Endometrial microvascular endothelial cells (primary cell): ENCODE results near the gene CRHBP. TPM values are rescaled to one million over a fixed set of nuclear protein-coding genes. Genes with fewer than 3 reads are reported as not detected.
"Not testable (repeated sequence)": the region's sequence is repeated elsewhere in the genome, so short reads cannot be mapped to it uniquely, and the experiment has no call there.

ENCODE experiments used
- in situ Hi-C: cut with HindIII; loops from 2 replicates; pipeline ENCODE4 v1.10.0; 2017; ENCODE audit warnings: low sequenced_read_pairs, low pct_unique_long_range_greater_than_20kb; ENCODE audit errors: inconsistent ontology term
- total RNA-seq: library from RNA; depleted of rRNA; stranded (reverse); fragments of >200 nt; gene quantifications from one replicate; pipeline ENCODE4 v1.2.3, GENCODE V29; 2015; ENCODE audit errors: inconsistent ontology term

Gene CRHBP
- not detected for total RNA-seq

GRCh38 chr5:76952795-76953536, at the start of gene CRHBP:
Gene CRHBP (plus strand): TSS chr5:76953045. CDS start chr5:76953135, 90 bp downstream.
- in situ Hi-C loops, result no loop called here

- in situ Hi-C loops, result no loop called here
Measured at GRCh38 chr5:76908166-76908565, 44.7 kb upstream of the CRHBP start.

- in situ Hi-C loops, result not testable (repeated sequence)
Measured at GRCh38 chr5:76910344-76910933, 42.4 kb upstream of the CRHBP start.

- in situ Hi-C loops, result not testable (repeated sequence)
Measured at GRCh38 chr5:76914671-76915070, 38.2 kb upstream of the CRHBP start.

GRCh38 chr5:76918539-76918938, 34.3 kb upstream of the CRHBP start:
- in situ Hi-C loops, result no loop called here

- in situ Hi-C loops, result no loop called here
Measured at GRCh38 chr5:76920491-76920890, 32.4 kb upstream of the CRHBP start.

- in situ Hi-C loops, result no loop called here
Measured at GRCh38 chr5:76926329-76927105, 26.3 kb upstream of the CRHBP start.

GRCh38 chr5:76927961-76928360, 24.9 kb upstream of the CRHBP start:
- in situ Hi-C loops, result no loop called here

- in situ Hi-C loops, result no loop called here
Measured at GRCh38 chr5:76930083-76930482, 22.8 kb upstream of the CRHBP start.

GRCh38 chr5:76938177-76938576, 14.7 kb upstream of the CRHBP start:
- in situ Hi-C loops, result no loop called here

GRCh38 chr5:76941000-76941399, 11.8 kb upstream of the CRHBP start:
- in situ Hi-C loops, result no loop called here

- in situ Hi-C loops, result no loop called here
Measured at GRCh38 chr5:76941442-76941841, 11.4 kb upstream of the CRHBP start.

- in situ Hi-C loops, result no loop called here
Measured at GRCh38 chr5:76942581-76942980, 10.3 kb upstream of the CRHBP start.

GRCh38 chr5:76943006-76943405, 9.8 kb upstream of the CRHBP start:
- in situ Hi-C loops, result no loop called here

- in situ Hi-C loops, result no loop called here
Measured at GRCh38 chr5:76944638-76945037, 8.2 kb upstream of the CRHBP start.

- in situ Hi-C loops, result not testable (repeated sequence)
Measured at GRCh38 chr5:76945238-76945637, 7.6 kb upstream of the CRHBP start.

- in situ Hi-C loops, result no loop called here
Measured at GRCh38 chr5:76946090-76946489, 6.8 kb upstream of the CRHBP start.

- in situ Hi-C loops, result no loop called here
Measured at GRCh38 chr5:76947082-76947503, 5.8 kb upstream of the CRHBP start.

- in situ Hi-C loops, result no loop called here
Measured at GRCh38 chr5:76953551-76954382, 922 bp downstream of the CRHBP start.
